ENCODE data around the gene QSER1. TPM values are rescaled to one million over a fixed set of nuclear protein-coding genes. Genes with fewer than 3 reads are reported as not detected.
"Not testable (repeated sequence)": the region's sequence is repeated elsewhere in the genome, so short reads cannot be mapped to it uniquely, and the experiment has no call there.

The QSER1 gene
- total RNA-seq, 1 donor from 2014 or later, result 48.4 TPM

DNA sequence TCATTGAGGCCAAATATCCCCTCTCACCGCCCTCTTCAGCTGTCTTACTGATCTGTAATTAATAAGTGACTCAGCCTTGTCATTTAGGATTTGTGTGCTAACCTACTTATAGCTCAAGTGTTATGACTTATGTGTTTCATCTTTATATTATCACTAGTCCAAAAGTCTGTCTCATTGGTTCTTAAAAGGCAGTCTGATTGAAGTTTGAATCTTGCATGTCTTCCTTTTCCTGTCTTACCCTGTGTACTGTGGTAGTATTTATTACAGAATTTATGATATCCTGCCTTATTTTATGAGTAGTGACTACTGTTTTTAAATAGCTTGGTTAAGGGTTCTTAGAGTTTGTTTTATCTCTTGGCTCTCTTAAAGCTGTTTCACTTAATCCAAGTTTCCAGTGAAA lies 129.3 kb downstream of the QSER1 start:
- no peak for DNase-seq (ENCODE audit: low spot score, unreplicated experiment)
- Mint-ChIP-seq H3K27ac (no peak overlapping the region), H3K36me3 (ENCODE audit: insufficient read depth) (no peaks in the 10 kb centered on the region), H3K4me3 (ENCODE audit: low read depth) (no peak overlapping the region), H3K27me3 (peaks cover 25% of the 10 kb centered on the region), H3K4me1 (ENCODE audit: low read depth) (peaks cover 7% of the 10 kb centered on the region), H3K9me3 (ENCODE audit: low read depth) (no peaks in the 10 kb centered on the region)
- TF ChIP-seq, protein P1, sequence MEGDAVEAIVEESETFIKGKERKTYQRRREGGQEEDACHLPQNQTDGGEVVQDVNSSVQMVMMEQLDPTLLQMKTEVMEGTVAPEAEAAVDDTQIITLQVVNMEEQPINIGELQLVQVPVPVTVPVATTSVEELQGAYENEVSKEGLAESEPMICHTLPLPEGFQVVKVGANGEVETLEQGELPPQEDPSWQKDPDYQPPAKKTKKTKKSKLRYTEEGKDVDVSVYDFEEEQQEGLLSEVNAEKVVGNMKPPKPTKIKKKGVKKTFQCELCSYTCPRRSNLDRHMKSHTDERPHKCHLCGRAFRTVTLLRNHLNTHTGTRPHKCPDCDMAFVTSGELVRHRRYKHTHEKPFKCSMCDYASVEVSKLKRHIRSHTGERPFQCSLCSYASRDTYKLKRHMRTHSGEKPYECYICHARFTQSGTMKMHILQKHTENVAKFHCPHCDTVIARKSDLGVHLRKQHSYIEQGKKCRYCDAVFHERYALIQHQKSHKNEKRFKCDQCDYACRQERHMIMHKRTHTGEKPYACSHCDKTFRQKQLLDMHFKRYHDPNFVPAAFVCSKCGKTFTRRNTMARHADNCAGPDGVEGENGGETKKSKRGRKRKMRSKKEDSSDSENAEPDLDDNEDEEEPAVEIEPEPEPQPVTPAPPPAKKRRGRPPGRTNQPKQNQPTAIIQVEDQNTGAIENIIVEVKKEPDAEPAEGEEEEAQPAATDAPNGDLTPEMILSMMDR (IDR thresholded peaks at IDR 0.05; ENCODE audit: unreplicated experiment), result no peak

DNA sequence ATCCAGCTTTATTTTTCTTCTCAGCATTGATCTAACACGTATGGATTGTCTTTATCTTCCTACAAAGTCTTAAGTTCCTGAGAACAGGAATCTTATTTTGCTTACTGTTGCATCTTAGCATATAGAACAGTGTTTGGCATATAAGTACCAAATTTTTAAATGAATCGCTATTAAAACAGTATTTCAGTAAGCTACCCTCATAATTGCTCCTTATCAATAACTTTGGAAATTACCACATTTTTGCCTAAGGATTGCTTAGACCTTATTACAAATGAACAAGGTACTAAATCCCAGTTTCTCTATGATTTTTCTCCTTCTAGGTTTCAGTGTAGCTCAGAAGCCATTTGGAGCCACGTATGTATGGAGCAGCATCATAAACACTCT lies 132.7 kb downstream of the QSER1 start:
- Mint-ChIP-seq H3K27ac (no peak overlapping the region), H3K4me1 (ENCODE audit: low read depth) (peaks cover 8% of the 10 kb centered on the region)

DNA sequence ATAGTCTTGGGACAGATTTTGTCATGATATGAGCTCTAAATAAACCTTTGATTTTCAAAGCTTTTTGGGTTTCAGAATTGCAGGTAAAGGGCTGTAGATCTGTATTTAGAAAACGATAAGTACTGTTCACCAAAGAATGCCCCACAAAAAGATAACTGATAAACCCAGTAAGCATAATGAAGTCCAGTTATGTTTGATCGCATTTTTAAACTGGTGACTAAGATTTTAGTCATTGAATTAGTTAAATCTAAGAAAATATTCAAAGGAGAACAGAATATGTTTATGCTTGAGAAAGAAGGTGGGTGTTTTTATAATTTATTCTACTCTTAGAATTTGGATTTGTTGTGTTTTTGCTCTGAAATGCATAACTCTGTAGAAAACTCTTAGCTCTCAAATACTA lies 134.6 kb downstream of the QSER1 start:
- Mint-ChIP-seq H3K4me1 (ENCODE audit: low read depth) (peaks cover 8% of the 10 kb centered on the region), H3K9me3 (ENCODE audit: low read depth) (no peaks in the 10 kb centered on the region), H3K27me3 (peaks cover 8% of the 10 kb centered on the region), H3K36me3 (ENCODE audit: insufficient read depth) (no peaks in the 10 kb centered on the region), H3K4me3 (ENCODE audit: low read depth) (no peak overlapping the region), H3K27ac (no peak overlapping the region)
- no peak for DNase-seq (ENCODE audit: low spot score, unreplicated experiment)
- TF ChIP-seq, protein P1 (IDR thresholded peaks at IDR 0.05; ENCODE audit: unreplicated experiment), result no peak

More for the DNA sequence above, 132.7 kb downstream of the QSER1 start:
- H3K27me3 Mint-ChIP-seq, result peaks cover 8% of the 10 kb centered on the region
- no peak overlapping the region for H3K4me3 Mint-ChIP-seq (ENCODE audit: low read depth)
- H3K9me3 Mint-ChIP-seq (ENCODE audit: low read depth), result no peaks in the 10 kb centered on the region
- H3K36me3 Mint-ChIP-seq (ENCODE audit: insufficient read depth), result no peaks in the 10 kb centered on the region
- no peak for DNase-seq (ENCODE audit: low spot score, unreplicated experiment)
- TF ChIP-seq, protein P1 (IDR thresholded peaks at IDR 0.05; ENCODE audit: unreplicated experiment), result no peak

DNA sequence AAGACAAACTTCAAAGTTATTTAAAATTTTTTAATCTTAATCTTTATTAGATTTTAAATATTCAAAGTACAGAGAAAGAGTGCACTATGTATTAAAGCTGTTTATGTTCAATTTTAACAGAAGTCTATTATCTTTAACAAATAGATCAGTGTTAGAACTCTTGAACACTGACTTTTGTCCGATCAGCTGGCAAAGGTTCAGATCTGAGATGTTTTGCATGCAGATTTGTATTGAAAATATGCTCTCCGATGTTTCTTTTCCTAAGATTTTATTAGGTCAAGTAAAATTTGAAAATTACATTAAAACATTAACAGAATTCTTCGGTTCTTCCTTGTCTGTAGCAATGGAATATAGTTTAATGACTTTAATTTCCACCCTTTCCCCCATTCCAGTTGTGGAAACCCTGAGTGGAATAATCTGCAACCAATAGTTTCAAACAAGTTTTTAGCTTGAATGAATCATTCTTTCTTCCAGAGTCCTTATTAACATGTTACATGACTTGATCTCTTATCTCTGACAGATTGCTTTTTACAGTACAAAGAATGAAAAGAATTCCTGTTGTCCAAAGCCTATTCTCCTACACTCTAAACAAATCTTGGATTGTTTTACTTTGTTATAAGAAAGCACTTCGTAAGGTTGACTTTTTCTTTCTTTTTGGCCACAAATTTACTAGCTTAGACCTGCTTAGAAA lies 135.4 kb downstream of the QSER1 start:
- H3K27me3 Mint-ChIP-seq, result peaks cover 8% of the 10 kb centered on the region
- no peak overlapping the region for H3K4me3 Mint-ChIP-seq (ENCODE audit: low read depth)
- H3K9me3 Mint-ChIP-seq (ENCODE audit: low read depth), result no peaks in the 10 kb centered on the region
- H3K36me3 Mint-ChIP-seq (ENCODE audit: insufficient read depth), result no peaks in the 10 kb centered on the region
- peaks cover 8% of the 10 kb centered on the region for H3K4me1 Mint-ChIP-seq (ENCODE audit: low read depth)
- TF ChIP-seq, protein P1 (IDR thresholded peaks at IDR 0.05; ENCODE audit: unreplicated experiment), result no peak
- no peak overlapping the region for H3K27ac Mint-ChIP-seq
- DNase-seq (ENCODE audit: low spot score, unreplicated experiment), result no peak

DNA sequence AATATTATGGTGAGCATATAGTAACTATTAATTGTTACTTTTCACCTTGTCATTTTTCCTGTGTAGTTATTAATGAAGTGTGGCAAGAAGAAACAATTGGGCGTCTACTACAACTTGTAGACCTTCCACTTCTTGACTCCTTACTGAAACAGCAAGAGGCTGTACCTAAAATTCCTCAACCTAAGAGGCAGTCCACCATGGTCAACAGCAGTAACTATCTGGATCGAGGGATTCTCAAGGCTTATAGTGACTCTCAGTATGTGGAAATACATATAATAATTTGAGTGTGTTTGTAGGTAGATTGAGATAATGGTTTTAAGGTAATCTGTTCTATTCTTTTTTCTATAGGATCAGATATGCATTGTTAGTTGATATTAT lies 135.9 kb downstream of the QSER1 start:
- Mint-ChIP-seq H3K36me3 (ENCODE audit: insufficient read depth) (no peaks in the 10 kb centered on the region), H3K9me3 (ENCODE audit: low read depth) (no peaks in the 10 kb centered on the region), H3K27me3 (peaks cover 8% of the 10 kb centered on the region), H3K27ac (no peak overlapping the region), H3K4me3 (ENCODE audit: low read depth) (no peak overlapping the region), H3K4me1 (ENCODE audit: low read depth) (peaks cover 8% of the 10 kb centered on the region)
- DNase-seq (ENCODE audit: low spot score, unreplicated experiment), result no peak
- TF ChIP-seq, protein P1 (IDR thresholded peaks at IDR 0.05; ENCODE audit: unreplicated experiment), result no peak

DNA sequence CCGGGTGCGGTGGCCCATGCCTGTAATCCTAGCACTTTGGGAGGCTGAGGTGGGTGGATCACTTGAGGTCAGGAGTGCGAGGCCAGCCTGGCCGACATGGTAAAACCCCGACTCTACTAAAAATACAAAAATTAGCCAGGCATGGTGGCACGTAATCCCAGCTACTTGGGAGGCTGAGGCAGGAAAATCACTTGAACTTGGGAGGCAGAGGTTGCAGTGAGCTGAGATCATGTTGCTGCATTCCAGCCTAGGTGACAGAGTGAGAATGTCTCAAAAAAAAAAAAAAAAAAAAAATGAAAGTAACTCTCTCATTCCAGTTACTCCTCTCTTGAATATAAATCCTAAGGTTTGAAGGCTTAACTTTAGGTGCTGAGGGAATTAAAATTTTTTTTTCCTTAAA lies 136.6 kb downstream of the QSER1 start:
- not testable (repeated sequence) for H3K27me3 Mint-ChIP-seq; DNase-seq (ENCODE audit: low spot score, unreplicated experiment); H3K4me1 Mint-ChIP-seq (ENCODE audit: low read depth); H3K9me3 Mint-ChIP-seq (ENCODE audit: low read depth); H3K36me3 Mint-ChIP-seq (ENCODE audit: insufficient read depth); H3K4me3 Mint-ChIP-seq (ENCODE audit: low read depth); H3K27ac Mint-ChIP-seq

All from progenitor cell of endocrine pancreas (in vitro differentiated cells).